NCI-H526 treated with DMSO at 0.1 percent for 48 hours (cell line): ENCODE data around the gene EML4.
"Not testable (repeated sequence)": the region's sequence is repeated elsewhere in the genome, so short reads cannot be mapped to it uniquely, and the experiment has no call there.

Source experiments
- DNase-seq: peaks from one replicate; lab custom pipeline; 2025; lab: John Stamatoyannopoulos, UW

Gene EML4

GRCh38 chr2:42335514-42336104, 166.5 kb downstream of the EML4 start:
- no peak for DNase-seq

GRCh38 chr2:42336361-42336965, 167.3 kb downstream of the EML4 start:
- no peak for DNase-seq

- no peak for DNase-seq
These were observed 168.2 kb downstream of the EML4 start for GRCh38 chr2:42337356-42337820.

GRCh38 chr2:42337846-42338566, 168.9 kb downstream of the EML4 start:
- DNase-seq: no peak

- no peak for DNase-seq
These were observed 169.5 kb downstream of the EML4 start for GRCh38 chr2:42338567-42339190.

- no peak for DNase-seq
These were observed 170.2 kb downstream of the EML4 start for GRCh38 chr2:42339191-42339912.

GRCh38 chr2:42340045-42340937, 171.1 kb downstream of the EML4 start:
- DNase-seq: no peak

GRCh38 chr2:42340938-42341636, 171.9 kb downstream of the EML4 start:
- no peak for DNase-seq

GRCh38 chr2:42342061-42342794, 173.1 kb downstream of the EML4 start:
- no peak for DNase-seq

GRCh38 chr2:42342795-42343241, 173.7 kb downstream of the EML4 start:
- DNase-seq: no peak

- DNase-seq: no peak
These were observed 176.8 kb downstream of the EML4 start for GRCh38 chr2:42345986-42346385.

GRCh38 chr2:42346856-42347255, 177.7 kb downstream of the EML4 start:
- not testable (repeated sequence) for DNase-seq

- not testable (repeated sequence) for DNase-seq
These were observed 178.4 kb downstream of the EML4 start for GRCh38 chr2:42347518-42347917.

- no peak for DNase-seq
These were observed 179.1 kb downstream of the EML4 start for GRCh38 chr2:42348113-42348805.

GRCh38 chr2:42350434-42351063, 181.4 kb downstream of the EML4 start:
- DNase-seq: no peak

- DNase-seq: no peak
These were observed 182.7 kb downstream of the EML4 start for GRCh38 chr2:42351864-42352263.

- DNase-seq: no peak
These were observed 184.8 kb downstream of the EML4 start for GRCh38 chr2:42353792-42354429.
